Measurements from ENCODE around the gene SUPT3H.

SUPT3H gene

DNA sequence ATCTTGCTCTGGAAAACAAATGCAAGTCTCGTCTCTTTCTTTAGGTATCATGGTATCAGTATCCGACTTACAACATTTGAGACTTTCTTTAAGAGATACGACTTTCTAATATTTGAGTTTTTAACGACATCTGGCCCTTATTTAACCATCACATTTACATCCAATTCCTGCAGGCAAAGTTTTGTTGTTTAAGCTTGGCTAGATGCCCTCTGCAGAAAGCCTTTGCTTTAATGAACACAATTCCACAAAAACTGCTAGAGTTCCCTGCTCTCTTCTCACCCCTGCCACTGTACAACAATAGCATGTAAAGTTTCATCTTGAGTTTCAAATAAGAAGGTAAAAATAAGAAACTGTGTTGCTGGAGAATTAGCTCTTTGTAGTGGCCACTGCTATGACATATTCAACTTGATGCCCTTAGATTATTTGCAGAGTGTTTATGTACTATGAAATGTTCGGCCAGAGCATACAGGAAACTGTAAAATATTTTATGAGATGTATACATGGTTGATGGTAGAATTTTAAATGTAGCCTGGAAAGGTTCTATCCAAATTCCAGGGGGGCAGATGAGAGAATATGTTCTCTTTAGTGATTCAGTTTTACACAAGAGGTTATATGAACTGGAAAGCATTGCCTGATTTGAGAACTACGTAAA is 551.6 kb downstream of the SUPT3H start:
- Histone ChIP-seq H3K9me3 (ENCODE audit: control insufficient read depth, insufficient read depth, low read length) (no peaks in the 10 kb centered on the region), H3K4me1 (ENCODE audit: control insufficient read depth, insufficient read depth, low read length) (peaks cover 11% of the 10 kb centered on the region), H3K4me3 (ENCODE audit: low read depth, low read length) (no peak overlapping the region), H3K9ac (ENCODE audit: low read depth, low read length) (no peak overlapping the region), H3K36me3 (ENCODE audit: control insufficient read depth, insufficient read depth, low read length) (no peaks in the 10 kb centered on the region), H3K27me3 (ENCODE audit: control insufficient read depth, insufficient read depth, low read length) (no peaks in the 10 kb centered on the region)

DNA sequence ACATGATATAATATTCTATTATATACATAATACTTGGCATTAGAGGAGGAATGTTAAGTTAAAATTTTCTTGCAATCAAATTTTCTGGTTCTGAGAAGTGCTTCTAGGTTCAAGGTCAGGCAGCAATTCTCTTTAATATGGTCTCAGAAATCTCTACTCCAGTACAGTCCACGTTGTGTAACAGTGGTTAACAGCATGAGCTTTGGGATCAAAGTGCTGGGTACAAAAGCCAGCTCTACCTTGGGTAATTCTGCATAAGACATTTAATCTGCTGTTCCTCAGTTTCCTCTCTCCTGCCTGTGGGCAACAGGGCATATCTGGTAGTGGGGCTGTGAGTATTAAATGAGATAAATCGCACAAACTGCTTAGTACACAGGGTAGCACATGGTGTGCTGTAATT is 552.5 kb downstream of the SUPT3H start:
- Histone ChIP-seq H3K36me3 (ENCODE audit: control insufficient read depth, insufficient read depth, low read length) (no peaks in the 10 kb centered on the region), H3K4me3 (ENCODE audit: low read depth, low read length) (no peak overlapping the region), H3K9me3 (ENCODE audit: control insufficient read depth, insufficient read depth, low read length) (no peaks in the 10 kb centered on the region), H3K27me3 (ENCODE audit: control insufficient read depth, insufficient read depth, low read length) (no peaks in the 10 kb centered on the region), H3K4me1 (ENCODE audit: control insufficient read depth, insufficient read depth, low read length) (peaks cover 11% of the 10 kb centered on the region), H3K9ac (ENCODE audit: low read depth, low read length) (no peak overlapping the region)

DNA sequence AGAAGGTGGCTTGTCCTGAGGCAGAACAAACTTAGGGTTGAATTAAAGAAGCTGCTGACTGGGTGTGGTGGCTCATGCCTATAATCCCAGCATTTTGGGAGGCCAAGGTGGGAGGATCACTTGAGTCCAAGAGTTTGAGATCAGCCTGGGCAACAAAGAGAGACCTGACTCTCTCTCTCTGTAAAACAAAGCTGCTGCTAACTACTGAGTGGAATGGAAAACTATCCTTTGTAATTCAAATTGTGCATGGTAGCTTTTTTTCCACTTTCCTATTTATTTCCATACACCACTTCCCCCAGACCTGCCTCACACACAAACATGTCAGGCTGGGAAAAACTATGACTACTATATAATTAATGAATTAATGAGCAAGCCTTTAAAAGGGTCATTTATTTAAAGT is 553.2 kb downstream of the SUPT3H start:
- no peaks in the 10 kb centered on the region for H3K36me3 ChIP-seq (ENCODE audit: control insufficient read depth, insufficient read depth, low read length)
- peaks cover 7% of the 10 kb centered on the region for H3K4me1 ChIP-seq (ENCODE audit: control insufficient read depth, insufficient read depth, low read length)
- H3K9ac ChIP-seq (ENCODE audit: low read depth, low read length) = no peak overlapping the region
- no peaks in the 10 kb centered on the region for H3K9me3 ChIP-seq (ENCODE audit: control insufficient read depth, insufficient read depth, low read length)
- no peaks in the 10 kb centered on the region for H3K27me3 ChIP-seq (ENCODE audit: control insufficient read depth, insufficient read depth, low read length)
- no peak overlapping the region for H3K4me3 ChIP-seq (ENCODE audit: low read depth, low read length)

DNA sequence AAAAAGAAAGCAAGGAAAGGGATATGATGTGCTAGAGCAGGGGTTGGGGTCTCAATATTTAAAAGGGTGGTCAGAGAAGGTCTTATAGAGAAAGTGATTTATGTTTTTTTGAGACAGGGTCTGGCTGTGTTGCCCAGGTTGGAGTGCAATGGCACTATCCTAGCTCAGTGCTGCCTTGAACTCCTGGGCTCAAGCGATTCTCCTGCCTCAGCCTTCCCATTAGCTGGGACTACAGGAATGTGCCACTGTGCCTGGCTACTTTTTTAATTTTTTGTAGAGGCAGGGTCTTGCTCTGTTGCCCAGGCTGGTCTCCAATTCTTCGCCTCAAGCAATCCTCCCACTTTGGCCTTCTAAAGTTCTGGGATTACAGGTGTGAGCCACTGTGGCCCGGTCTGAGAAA is 557.0 kb downstream of the SUPT3H start:
- no peaks in the 10 kb centered on the region for H3K27me3 ChIP-seq (ENCODE audit: control insufficient read depth, insufficient read depth, low read length)
- H3K9me3 ChIP-seq (ENCODE audit: control insufficient read depth, insufficient read depth, low read length) = no peaks in the 10 kb centered on the region
- H3K4me1 ChIP-seq (ENCODE audit: control insufficient read depth, insufficient read depth, low read length) = peaks cover 3% of the 10 kb centered on the region
- no peak overlapping the region for H3K4me3 ChIP-seq (ENCODE audit: low read depth, low read length)
- H3K36me3 ChIP-seq (ENCODE audit: control insufficient read depth, insufficient read depth, low read length) = no peaks in the 10 kb centered on the region
- no peak overlapping the region for H3K9ac ChIP-seq (ENCODE audit: low read depth, low read length)

DNA sequence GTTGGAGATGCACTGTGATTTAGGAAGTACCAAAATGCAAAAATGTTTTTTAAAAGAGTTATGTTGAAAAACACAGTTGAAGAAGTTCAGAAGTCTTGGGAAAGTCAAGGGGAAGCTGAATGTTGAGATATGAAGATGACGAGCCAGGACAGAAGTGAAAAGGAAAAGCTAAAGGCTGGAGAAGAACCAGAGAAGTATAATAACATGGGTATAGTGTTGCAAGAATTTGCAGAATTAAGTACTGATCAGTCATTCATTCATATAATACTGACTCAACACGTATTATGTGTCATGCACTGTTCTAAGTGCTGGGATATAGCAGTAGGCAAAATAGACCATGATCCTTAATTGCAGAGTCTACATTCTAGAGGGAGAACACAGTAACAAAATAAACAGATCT is 557.4 kb downstream of the SUPT3H start:
- peaks cover 3% of the 10 kb centered on the region for H3K4me1 ChIP-seq (ENCODE audit: control insufficient read depth, insufficient read depth, low read length)
- H3K36me3 ChIP-seq (ENCODE audit: control insufficient read depth, insufficient read depth, low read length) = no peaks in the 10 kb centered on the region
- H3K9me3 ChIP-seq (ENCODE audit: control insufficient read depth, insufficient read depth, low read length) = no peaks in the 10 kb centered on the region
- no peak overlapping the region for H3K9ac ChIP-seq (ENCODE audit: low read depth, low read length)
- no peaks in the 10 kb centered on the region for H3K27me3 ChIP-seq (ENCODE audit: control insufficient read depth, insufficient read depth, low read length)
- no peak overlapping the region for H3K4me3 ChIP-seq (ENCODE audit: low read depth, low read length)

DNA sequence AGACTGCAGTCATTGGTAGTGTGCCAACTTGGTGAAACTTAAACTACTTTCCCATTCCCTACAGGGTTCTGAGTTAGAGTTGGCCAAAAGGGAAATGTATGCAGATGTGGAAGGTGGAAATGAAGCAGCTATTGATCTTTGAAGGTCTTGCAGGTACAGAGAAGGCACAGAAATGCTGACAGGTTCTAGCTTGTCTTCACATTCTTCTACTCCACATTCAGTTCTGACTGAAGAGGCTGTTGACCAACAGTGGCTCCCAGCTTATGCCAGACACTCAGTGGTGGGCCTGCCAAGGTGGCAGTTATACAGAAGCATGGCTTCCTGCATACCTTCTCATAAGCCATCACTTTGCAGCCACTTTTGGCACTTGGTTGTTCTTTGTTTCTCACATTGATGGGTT is 566.3 kb downstream of the SUPT3H start:
- Histone ChIP-seq H3K27me3 (ENCODE audit: control insufficient read depth, insufficient read depth, low read length) (no peaks in the 10 kb centered on the region), H3K36me3 (ENCODE audit: control insufficient read depth, insufficient read depth, low read length) (no peaks in the 10 kb centered on the region), H3K9ac (ENCODE audit: low read depth, low read length) (no peak overlapping the region), H3K9me3 (ENCODE audit: control insufficient read depth, insufficient read depth, low read length) (no peaks in the 10 kb centered on the region), H3K4me3 (ENCODE audit: low read depth, low read length) (no peak overlapping the region), H3K4me1 (ENCODE audit: control insufficient read depth, insufficient read depth, low read length) (no peaks in the 10 kb centered on the region)

DNA sequence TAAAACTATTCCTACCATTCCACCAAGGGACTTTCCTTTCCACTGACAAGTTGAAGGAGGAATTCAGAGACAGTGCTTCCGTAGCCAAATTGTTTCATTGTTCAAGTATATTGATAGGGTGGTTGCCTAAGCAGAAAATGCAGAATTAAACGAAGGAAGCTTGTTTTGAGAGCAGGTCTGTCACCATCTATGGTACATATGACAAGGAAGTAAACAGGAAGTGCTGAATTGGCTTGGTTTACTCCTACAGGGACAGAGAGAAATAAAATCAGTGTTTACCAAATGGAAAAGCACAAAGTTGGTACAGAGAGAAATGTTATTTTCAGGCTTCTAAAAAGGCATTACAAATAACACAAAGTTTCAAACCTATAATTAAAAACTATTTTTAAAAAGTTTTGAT is 568.5 kb downstream of the SUPT3H start:
- H3K9ac ChIP-seq (ENCODE audit: low read depth, low read length) = no peak overlapping the region
- H3K4me3 ChIP-seq (ENCODE audit: low read depth, low read length) = no peak overlapping the region
- no peaks in the 10 kb centered on the region for H3K27me3 ChIP-seq (ENCODE audit: control insufficient read depth, insufficient read depth, low read length)
- H3K36me3 ChIP-seq (ENCODE audit: control insufficient read depth, insufficient read depth, low read length) = no peaks in the 10 kb centered on the region
- no peaks in the 10 kb centered on the region for H3K9me3 ChIP-seq (ENCODE audit: control insufficient read depth, insufficient read depth, low read length)
- no peaks in the 10 kb centered on the region for H3K4me1 ChIP-seq (ENCODE audit: control insufficient read depth, insufficient read depth, low read length)

DNA sequence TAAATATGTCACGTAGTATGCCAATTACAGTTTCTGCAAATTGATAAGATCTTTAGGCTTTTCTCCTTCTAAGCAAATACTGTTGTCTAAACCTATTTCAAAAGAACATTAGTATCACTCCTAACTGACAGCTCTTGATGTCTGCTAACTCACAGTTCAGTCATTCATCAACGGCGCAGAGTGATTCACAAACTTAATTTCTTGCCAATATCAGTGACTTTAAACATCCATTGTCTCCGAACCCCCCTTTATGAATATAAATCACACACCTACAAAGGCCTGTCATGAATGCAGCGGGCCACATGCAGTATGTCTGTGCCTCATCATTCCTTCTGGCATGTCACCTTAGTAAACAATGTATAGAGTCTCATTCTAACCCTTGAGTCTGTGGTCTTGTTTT is 569.6 kb downstream of the SUPT3H start:
- Histone ChIP-seq H3K4me3 (ENCODE audit: low read depth, low read length) (no peak overlapping the region), H3K9ac (ENCODE audit: low read depth, low read length) (no peak overlapping the region), H3K4me1 (ENCODE audit: control insufficient read depth, insufficient read depth, low read length) (no peaks in the 10 kb centered on the region), H3K27me3 (ENCODE audit: control insufficient read depth, insufficient read depth, low read length) (no peaks in the 10 kb centered on the region), H3K9me3 (ENCODE audit: control insufficient read depth, insufficient read depth, low read length) (no peaks in the 10 kb centered on the region), H3K36me3 (ENCODE audit: control insufficient read depth, insufficient read depth, low read length) (no peaks in the 10 kb centered on the region)

DNA sequence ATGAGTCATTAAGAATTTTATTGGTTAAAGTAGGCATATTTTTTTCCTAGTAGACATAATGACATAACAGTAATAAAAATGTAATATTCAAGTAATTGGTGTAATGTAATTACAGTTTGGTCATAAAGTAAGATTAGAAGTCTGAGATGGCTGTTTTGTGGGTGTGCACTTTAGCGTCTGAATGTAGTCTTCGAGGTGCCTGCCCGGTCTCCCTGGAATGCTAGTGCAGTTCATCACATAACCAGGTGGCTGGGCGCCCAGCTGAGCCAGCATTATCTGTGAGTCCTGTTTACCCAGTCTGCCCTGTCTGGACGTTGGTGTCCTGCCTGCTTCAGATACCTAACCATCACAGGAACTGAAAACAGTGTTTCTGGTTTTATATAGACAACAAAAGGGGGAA is 571.1 kb downstream of the SUPT3H start:
- Histone ChIP-seq H3K4me1 (ENCODE audit: control insufficient read depth, insufficient read depth, low read length) (no peaks in the 10 kb centered on the region), H3K4me3 (ENCODE audit: low read depth, low read length) (no peak overlapping the region), H3K9ac (ENCODE audit: low read depth, low read length) (no peak overlapping the region), H3K27me3 (ENCODE audit: control insufficient read depth, insufficient read depth, low read length) (no peaks in the 10 kb centered on the region), H3K36me3 (ENCODE audit: control insufficient read depth, insufficient read depth, low read length) (no peaks in the 10 kb centered on the region), H3K9me3 (ENCODE audit: control insufficient read depth, insufficient read depth, low read length) (no peaks in the 10 kb centered on the region)

DNA sequence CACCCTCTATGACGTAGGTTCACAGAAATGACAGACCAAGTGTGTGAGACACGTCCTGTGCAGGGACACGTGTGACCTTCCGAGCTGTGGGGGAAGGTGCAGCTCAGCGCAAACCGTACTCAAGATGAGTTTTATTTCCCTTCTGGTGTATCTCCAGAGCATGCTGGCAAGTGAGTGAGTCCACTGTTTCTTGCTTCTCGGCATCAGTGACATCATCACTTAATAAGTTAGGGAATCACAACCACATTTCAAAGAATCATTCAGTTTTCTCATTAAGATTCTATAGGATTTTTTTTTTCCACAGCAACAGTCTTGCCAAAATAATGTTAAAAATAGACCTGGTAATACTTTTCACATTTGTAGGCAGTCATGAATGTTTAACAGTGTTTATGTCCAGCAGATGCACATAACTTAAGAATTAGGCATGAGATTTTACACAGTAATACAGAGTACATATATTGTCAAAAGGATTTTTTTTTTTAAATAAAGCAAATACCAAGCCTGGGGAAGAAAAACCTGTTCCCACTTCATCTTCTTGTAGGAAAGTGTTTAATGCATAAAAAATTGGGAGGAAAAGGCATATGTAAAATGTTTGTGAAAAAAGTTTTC is 572.4 kb downstream of the SUPT3H start:
- Histone ChIP-seq H3K27me3 (ENCODE audit: control insufficient read depth, insufficient read depth, low read length) (no peaks in the 10 kb centered on the region), H3K9ac (ENCODE audit: low read depth, low read length) (no peak overlapping the region), H3K9me3 (ENCODE audit: control insufficient read depth, insufficient read depth, low read length) (no peaks in the 10 kb centered on the region), H3K36me3 (ENCODE audit: control insufficient read depth, insufficient read depth, low read length) (no peaks in the 10 kb centered on the region), H3K4me1 (ENCODE audit: control insufficient read depth, insufficient read depth, low read length) (no peaks in the 10 kb centered on the region), H3K4me3 (ENCODE audit: low read depth, low read length) (no peak overlapping the region)

DNA sequence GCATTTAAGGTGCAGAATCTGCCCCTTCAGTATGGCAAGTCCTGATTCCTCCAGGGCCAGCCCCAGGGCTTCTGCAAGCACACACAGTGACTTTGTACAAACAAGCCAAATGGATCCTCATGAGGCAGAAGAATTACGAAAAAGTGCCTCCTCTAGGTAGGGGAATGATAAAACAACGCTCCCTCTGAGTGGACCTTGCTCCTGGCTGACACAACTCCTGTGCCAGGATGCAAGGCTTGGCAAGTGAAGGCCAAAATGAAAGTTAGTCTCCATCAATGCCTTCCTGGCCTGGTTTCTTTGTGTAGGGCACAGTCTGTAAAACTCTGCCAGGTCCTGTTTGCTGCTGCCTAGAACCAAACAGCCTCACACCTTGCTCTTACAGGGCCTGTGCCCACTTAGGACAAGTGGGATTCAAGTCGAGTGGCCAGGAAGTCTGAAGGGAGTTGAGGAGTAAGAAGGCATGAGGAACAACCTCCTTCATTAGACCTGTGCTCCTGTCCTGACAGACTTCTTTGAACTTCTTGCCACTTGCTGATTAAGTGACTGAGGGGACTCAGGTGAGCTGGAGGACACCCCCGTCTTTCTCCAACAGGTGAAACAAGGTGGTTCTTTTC is 573.1 kb downstream of the SUPT3H start:
- Histone ChIP-seq H3K4me1 (ENCODE audit: control insufficient read depth, insufficient read depth, low read length) (no peaks in the 10 kb centered on the region), H3K9ac (ENCODE audit: low read depth, low read length) (no peak overlapping the region), H3K36me3 (ENCODE audit: control insufficient read depth, insufficient read depth, low read length) (no peaks in the 10 kb centered on the region), H3K4me3 (ENCODE audit: low read depth, low read length) (no peak overlapping the region), H3K9me3 (ENCODE audit: control insufficient read depth, insufficient read depth, low read length) (no peaks in the 10 kb centered on the region), H3K27me3 (ENCODE audit: control insufficient read depth, insufficient read depth, low read length) (no peaks in the 10 kb centered on the region)

DNA sequence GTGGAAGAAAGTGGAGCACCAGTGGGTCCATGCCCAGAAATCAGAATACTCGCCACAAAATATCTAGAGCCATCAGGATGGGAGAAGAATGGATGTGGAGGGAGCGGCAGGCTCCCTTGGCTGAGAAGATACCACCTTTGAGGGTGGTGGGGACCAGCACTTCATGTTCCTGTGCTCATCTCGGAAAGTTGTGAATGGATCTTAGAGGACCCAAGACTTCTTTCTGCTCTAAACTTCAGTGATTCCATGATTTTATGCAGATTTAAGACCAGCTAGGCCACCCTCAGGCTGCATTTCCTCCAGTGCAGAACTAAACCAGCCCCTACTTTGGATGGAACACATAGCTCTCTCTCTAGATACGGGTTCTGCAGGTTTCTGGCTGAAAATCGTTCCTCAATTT is 573.7 kb downstream of the SUPT3H start:
- no peaks in the 10 kb centered on the region for H3K9me3 ChIP-seq (ENCODE audit: control insufficient read depth, insufficient read depth, low read length)
- no peak overlapping the region for H3K4me3 ChIP-seq (ENCODE audit: low read depth, low read length)
- no peaks in the 10 kb centered on the region for H3K36me3 ChIP-seq (ENCODE audit: control insufficient read depth, insufficient read depth, low read length)
- no peak overlapping the region for H3K9ac ChIP-seq (ENCODE audit: low read depth, low read length)
- H3K4me1 ChIP-seq (ENCODE audit: control insufficient read depth, insufficient read depth, low read length) = no peaks in the 10 kb centered on the region
- no peaks in the 10 kb centered on the region for H3K27me3 ChIP-seq (ENCODE audit: control insufficient read depth, insufficient read depth, low read length)

Data from iPS-15b (cell line).